ENCODE measurements around the gene SMAD7.

SMAD7 gene

GRCh38 chr18:48950536-48951447, at the start of gene SMAD7:
Gene SMAD7, minus strand, starts transcription at chr18:48950965. Its CDS starts 541 bp downstream, at chr18:48950424.
- DNase-seq: no peak

GRCh38 chr18:48999569-48999968, 48.8 kb upstream of the SMAD7 start:
- DNase-seq: no peak

- no peak for DNase-seq
Measured at GRCh38 chr18:48997985-48998831, 47.4 kb upstream of the SMAD7 start.

- DNase-seq: no peak
Measured at GRCh38 chr18:48997681-48997984, 46.9 kb upstream of the SMAD7 start.

- no peak for DNase-seq
Measured at GRCh38 chr18:48996901-48997463, 46.2 kb upstream of the SMAD7 start.

- DNase-seq: no peak
Measured at GRCh38 chr18:48996041-48996440, 45.3 kb upstream of the SMAD7 start.

GRCh38 chr18:48994926-48995835, 44.4 kb upstream of the SMAD7 start:
- DNase-seq: no peak

- no peak for DNase-seq
Measured at GRCh38 chr18:48994044-48994651, 43.4 kb upstream of the SMAD7 start.

GRCh38 chr18:48993586-48993985, 42.8 kb upstream of the SMAD7 start:
- no peak for DNase-seq

- no peak for DNase-seq
Measured at GRCh38 chr18:48992791-48993555, 42.2 kb upstream of the SMAD7 start.

GRCh38 chr18:48992133-48992532, 41.4 kb upstream of the SMAD7 start:
- DNase-seq: no peak

- DNase-seq: no peak
Measured at GRCh38 chr18:48991676-48992075, 40.9 kb upstream of the SMAD7 start.

- no peak for DNase-seq
Measured at GRCh38 chr18:48991319-48991660, 40.5 kb upstream of the SMAD7 start.

- DNase-seq: no peak
Measured at GRCh38 chr18:48990481-48991318, 39.9 kb upstream of the SMAD7 start.

GRCh38 chr18:48989304-48990303, 38.8 kb upstream of the SMAD7 start:
- no peak for DNase-seq

GRCh38 chr18:48988508-48989303, 37.9 kb upstream of the SMAD7 start:
- no peak for DNase-seq

GRCh38 chr18:48987821-48988220, 37.1 kb upstream of the SMAD7 start:
- no peak for DNase-seq

Data from NCI-H526 treated with DMSO at 0.1 percent for 48 hours (cell line).